GM19328 (cell line): ENCODE measurements around the gene TSSC4.

Experiments used
- ATAC-seq: cut with Tn5 transposase; IDR thresholded peaks from one replicate; pipeline ENCODE4 v1.9.1; 2021; ENCODE audit warnings: mild to moderate bottlenecking, moderate library complexity; ENCODE audit not compliant: unreplicated experiment

TSSC4 gene

DNA sequence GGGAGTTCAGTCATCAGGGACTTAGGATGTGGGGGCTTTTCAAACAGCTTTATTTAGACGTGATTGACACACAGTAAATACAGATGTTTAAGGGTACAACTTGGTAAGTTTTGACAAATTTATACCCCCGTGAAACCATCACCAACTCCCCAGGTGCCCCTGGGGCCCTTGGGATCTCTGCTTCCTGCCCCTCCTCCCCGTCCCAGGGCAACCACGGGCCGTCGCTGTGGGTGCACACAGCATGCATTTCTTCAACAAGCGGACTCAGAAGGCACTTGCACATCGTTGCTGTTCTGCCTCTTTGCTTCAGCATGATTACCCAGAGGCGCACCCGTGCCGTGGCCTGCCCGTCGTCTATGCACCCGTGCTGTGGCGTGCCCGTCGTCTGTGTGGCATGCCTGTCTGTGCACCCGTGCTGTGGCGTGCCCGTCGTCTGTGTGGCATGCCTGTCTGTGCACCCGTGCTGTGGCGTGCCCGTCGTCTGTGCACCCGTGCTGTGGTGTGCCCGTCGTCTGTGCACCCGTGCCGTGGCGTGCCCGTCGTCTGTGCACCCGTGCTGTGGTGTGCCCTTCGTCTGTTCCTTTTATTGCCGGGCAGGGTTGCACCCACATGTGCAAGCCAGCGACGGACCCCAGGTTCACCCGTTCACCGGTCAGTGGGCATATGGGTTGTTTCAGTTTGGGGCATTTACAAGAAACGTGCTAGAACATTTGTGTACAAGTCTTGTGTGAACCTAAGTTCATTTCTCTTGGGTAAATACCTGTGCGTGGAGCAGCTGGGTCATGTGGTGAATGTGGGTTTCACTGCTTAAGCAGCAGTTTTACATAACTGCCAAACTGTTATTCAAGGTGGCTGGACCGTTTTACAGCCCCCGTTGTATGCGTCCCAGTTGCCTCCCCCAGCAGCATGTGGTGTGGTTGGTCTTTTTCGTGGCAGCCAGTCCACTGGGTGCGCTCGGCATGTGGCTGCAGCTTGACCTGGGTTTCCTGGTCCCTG lies 15.1 kb upstream of the TSSC4 start:
- ATAC-seq, result no peak

DNA sequence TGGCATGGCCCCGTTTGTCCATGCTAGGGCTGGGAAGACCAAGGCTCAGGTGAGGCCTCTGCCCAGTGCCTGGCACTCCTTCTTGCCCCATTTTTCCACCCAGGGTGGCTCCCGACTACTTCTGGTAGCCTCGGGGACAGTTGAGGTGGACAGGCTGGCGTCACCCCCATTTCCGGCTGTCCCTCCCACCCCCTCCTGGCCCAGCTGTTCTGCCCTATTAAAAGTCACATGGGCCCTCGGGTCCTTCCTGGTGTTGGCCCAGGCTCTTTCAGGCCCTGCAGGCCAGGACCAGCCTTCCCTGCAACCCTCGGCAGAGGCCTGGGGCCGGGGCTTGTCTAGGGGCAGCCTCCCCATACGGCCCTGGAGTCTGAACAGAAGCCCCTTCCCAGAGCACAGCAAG lies 14.0 kb upstream of the TSSC4 start:
- ATAC-seq, result no peak

DNA sequence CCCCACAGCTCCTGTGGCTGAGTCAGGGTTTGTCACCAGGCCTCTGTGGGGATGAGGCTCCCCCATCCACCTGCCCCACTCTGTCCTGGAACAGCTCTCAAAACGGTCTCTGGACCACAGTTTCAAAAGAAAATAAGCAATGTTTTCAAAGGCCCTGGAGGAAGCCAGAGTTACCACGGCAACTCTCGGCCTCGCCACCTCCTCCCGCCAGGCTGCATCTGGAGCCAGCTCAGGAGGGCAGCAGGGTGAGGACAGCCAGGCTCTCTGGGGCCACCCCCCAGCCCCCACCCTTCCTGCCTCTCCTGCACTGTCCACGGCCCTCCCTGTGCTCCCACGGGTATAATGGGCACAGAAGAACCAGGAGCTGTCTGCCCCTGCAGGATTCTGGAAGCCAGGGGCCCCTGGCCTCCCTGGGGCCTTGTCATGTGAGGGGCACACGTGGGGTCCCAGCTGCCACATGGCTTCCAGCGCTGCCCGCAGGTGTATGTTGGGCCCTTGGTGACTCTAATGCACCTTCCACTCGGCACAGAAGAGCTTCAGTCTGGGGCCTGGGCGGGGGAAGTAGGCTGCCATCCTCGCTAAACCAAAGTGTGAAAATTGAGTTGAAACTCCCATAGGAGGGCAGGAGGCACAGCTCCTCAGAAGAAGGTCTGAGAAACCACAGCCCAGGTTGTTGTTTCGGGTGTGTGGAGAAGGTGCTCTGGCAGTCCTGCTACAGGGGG lies 13.1 kb upstream of the TSSC4 start:
- no peak for ATAC-seq

DNA sequence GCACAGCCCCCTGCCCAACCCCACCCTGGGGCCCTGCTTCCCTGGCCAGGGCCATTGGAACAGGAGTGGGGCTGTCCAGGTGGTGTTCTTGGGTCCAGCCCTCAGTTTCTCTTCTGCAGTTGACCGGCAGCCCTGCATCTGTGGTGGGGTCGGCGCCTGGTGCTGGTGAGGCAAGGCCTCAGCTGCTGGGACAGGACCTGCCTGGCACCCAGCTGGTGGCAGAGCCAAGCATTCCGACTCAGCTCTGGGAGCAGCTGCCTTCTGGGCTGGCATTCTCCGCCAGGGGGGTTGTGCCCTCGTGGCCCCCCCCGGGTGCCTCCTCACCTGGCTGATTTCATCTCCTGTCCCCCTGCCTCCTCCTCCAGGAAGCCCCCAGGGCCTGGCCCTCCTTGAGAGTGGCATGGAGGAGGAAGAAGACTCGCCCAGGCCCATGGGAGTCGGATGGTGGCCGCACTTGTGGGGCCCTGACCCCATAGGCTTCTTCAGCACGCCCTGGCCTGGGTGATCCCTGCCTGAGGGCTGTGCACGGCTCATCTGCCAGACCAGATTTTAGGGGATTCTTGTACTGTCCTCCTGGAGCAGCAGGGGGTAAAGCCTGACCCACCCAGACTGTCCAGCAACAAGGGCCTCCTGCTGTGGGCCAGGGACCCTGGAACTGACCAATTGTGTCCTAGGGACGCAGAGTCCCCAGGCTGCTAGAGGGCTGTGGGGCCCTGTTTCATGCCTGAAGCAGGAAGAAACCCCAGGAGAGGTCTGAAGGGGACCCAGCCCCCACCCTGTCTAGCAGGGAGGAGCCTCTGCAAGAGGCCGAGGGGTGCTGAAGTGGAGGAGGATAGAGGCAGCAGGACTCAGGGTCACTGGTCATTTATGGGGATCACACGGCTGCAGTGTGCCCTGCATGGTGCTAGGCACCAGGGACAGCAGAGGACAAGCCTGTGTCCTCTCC lies 11.8 kb upstream of the TSSC4 start:
- no peak for ATAC-seq

DNA sequence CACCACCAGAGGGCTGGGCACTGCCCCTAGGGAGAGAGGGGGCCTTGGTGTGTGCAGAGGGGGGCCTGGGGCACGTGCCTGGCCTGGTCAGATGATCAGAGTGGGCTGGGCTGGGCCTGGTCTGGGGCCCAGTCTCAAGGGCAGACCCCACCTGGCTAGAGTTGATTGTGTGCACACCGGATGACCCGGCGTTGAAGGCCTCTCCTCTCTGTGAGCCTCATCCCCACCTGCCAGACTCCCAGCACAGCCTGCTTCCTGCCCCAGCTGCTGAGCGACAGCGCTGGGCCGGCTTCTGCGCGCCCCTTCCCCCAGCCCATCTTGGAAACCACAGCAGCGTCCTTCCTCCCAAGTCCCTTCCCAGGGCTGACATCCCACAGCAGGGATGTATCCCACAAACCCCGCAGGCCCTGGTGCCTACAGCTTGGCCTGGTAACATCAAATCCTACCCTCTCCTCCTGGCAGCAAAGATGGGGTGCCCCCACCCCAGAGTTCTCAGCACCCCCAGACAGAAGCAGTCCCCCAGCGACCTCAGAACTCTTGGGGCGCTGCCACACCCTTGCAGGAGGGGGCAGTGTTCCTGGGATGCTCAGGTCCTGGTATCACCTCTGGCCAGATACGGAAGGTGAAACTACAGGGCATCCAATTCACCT lies 11.0 kb upstream of the TSSC4 start:
- ATAC-seq, result no peak

DNA sequence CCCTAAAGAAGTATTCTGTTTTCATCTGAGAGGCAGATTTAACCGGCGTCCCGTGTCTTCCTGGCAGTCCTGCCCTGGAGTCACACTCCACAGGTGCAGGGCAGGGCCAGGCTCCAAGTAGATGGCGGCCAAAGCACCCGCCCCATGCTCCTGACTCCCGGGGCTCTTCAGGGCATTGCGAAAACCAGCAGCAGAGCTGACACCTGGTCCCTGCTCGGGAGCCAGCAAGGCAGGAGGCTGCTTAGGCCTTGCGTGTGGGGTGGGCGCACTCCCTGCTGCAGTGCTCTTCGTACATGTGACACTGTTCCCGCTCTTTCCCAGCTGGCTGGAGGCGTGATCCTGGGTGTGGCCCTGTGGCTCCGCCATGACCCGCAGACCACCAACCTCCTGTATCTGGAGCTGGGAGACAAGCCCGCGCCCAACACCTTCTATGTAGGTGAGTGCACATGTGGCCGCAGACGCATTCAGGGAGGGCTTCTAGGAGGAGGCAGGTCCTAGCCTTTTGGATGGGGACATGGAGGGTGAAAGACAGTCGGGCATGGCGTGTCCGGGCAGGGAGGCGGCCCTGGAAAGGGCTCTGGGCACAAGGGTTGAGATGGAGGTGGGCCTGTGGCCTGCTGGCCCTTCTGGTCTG lies 10.3 kb upstream of the TSSC4 start:
- no peak for ATAC-seq

DNA sequence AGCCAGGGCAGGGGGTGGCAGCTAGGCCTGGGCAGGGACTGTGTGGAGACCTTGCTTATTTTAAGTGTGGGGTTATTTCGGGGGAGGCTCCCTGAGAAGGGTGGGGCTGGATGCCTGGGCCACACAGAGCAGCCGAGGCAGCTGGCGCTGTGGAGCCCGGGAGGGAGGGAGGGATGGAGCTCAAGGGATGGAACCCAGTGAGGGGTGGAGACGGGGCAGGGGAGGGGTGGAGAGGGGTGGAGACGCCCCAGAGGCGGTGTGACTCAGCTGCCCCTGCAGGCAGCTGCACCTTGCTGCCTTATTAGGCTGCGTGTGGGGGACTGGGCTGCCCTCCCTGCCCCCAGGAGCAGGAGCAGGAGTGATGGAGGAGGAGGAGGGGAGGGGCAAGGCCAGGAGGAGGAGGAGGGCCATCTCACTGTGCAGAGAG lies 9.8 kb upstream of the TSSC4 start:
- ATAC-seq, result no peak

DNA sequence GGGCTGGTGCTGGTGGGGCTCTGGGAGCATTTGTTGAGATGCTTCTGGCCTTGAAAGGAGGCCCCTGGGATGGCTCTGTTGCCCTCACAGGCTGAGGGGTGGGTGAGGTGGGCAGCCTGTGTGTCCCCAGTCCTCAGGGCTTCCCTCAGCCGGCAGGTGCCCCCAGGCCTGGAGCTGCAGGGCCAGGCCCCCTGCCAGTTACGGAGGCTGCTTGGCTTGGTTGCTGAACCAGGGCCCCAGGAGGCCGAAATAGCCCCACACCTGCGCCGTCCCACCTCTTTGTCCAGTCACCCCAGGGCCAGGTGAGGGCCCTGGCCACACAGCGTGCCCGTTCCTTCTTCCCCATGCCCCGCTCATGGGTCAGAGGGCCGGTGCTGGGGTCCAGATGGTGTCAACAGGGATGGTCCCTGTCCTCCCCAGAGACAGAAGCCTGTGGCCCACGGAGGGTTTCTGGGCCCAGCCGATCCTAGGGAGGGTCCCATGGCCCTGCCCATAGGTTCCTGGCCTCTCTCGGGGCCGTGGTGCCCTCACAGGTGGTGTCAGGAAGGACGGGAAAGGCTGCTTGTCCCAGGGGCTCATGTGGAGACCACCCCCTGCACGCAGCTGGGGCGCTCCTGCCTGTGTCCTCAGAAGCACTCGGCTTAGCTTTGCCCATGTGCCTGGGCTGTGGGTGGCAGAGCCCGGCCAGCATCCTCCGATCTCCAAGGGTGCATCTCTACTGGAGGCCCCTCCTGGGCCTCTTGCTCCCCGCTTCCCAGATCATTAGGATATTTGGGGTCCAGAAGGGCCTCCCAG lies 9.2 kb upstream of the TSSC4 start:
- ATAC-seq, result no peak

GRCh38 chr11:2392241-2392959 lies 8.2 kb upstream of the TSSC4 start:
- ATAC-seq, result no peak

DNA sequence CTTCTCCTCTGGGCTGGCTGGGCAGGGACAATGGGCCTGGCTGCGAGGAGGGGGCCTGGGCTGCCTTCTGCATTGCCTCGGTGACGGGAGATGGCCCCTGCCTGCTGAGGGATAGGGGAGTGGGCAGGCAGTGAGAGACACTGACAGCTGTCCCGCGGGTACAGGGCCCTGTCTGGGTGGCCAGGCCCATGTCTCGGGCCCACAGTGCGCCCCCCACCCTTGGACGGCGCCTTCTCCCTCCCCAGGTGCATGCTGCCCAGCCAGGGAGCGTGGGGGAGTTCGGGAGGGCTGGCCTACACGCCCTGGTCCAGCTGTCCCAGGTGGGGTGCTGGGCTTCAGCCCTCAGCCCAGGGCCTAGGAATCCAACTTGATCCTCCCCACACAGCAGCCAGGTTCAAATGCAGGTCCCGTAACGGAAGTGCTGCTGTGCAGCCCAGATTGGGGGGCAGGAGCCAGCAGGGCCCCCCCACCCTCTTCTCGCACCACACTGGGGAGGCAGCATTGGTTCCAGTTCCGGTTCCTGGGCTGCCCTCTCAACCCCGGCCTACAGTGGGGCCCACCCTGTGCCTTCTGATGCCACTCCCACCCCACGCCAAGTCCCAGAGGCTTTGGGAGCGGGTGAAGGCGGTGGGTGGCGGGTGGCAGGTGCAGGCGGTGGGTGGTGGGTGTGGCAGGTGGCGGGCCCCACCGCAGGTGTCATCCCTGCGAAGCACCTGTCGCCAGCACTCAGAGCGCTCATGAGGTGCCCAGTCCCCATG lies 7.3 kb upstream of the TSSC4 start:
- no peak for ATAC-seq

GRCh38 chr11:2393941-2394817 lies 6.4 kb upstream of the TSSC4 start:
- ATAC-seq, result no peak

DNA sequence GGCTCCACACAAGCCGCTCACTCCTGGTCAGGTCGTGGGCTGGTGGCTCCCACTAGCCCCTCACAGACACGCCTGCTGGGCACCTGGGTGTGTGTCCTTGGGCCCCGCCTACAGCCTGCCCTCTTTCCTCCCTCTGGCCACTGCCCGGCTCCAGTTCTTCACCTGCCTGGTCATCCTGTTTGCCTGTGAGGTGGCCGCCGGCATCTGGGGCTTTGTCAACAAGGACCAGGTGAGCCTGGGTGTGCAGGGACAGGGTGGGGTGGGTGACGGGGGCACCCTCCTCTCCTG lies 5.8 kb upstream of the TSSC4 start:
- ATAC-seq, result no peak

DNA sequence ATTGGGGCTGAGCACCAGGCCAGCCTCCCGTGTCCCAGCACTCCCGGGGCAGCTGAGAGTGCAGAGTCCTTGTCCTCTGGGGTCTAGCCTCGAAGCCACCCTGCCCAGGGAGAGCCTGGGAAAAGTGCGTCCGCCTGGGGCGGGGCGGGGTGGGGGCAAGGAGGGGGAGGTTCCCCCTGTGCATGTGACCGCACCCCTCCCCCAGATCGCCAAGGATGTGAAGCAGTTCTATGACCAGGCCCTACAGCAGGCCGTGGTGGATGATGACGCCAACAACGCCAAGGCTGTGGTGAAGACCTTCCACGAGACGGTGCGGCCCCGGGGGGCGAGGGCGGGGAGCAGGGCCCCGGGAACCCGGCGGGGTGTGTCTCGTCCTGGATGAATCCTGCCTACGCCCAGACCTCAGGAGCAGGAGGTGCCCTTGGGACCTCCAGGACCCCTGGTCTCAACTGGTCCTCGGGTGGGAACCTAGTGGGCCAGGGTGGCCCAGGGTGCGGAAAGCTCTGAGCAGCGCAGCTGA lies 5.3 kb upstream of the TSSC4 start:
- no peak for ATAC-seq

- no peak for ATAC-seq
Measured at GRCh38 chr11:2395856-2396255, 4.7 kb upstream of the TSSC4 start.

GRCh38 chr11:2396471-2396870 lies 4.1 kb upstream of the TSSC4 start:
- no peak for ATAC-seq

- no peak for ATAC-seq
Measured at GRCh38 chr11:2397005-2397404, 3.5 kb upstream of the TSSC4 start.
